Stimulated activated CD4-positive, alpha-beta T cell treated with anti-CD3 and anti-CD28 coated beads, Interleukin-1b, Interleukin-23, amount 100 ng/mL, for 4 hours (primary cell): ENCODE data around the gene SIRT3.
"Not testable (repeated sequence)": the region's sequence is repeated elsewhere in the genome, so short reads cannot be mapped to it uniquely, and the experiment has no call there.

ENCODE experiments used
- DNase-seq, 2 donors: peaks; one replicate each; pipeline ENCODE4 v3.0.0-alpha.2; 2020; ENCODE audit warnings: low read depth in 2 of 2

The SIRT3 gene

GRCh38 chr11:270451-271318, 34.5 kb upstream of the SIRT3 start:
- DNase-seq: no peak

GRCh38 chr11:269146-269890, 33.2 kb upstream of the SIRT3 start:
- no peak for DNase-seq

DNA sequence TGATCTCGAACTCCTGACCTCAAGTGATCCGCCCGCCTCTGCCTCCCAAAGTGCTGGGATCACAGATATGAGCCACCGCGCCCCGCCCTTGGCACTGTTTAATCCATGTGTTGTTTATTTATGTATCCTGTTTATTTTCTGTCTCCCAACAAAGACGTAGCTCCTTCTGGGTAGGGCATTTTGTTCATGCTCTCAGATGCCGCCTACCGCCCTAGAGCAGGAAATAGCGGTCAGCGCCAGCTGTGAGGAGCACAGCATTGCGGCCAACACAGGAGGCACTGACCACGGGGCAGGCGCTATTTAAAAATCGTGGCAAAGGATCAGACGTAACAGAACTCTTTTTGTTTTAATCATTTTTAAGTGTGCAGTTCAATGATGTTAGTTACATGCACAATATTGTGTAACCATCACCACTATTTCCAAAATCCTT, 32.6 kb upstream of the SIRT3 start:
- DNase-seq: not testable (repeated sequence)

GRCh38 chr11:267491-267994, 31.4 kb upstream of the SIRT3 start:
- no peak for DNase-seq

GRCh38 chr11:266676-267439, 30.7 kb upstream of the SIRT3 start:
- DNase-seq: no peak

GRCh38 chr11:261624-262023, 25.5 kb upstream of the SIRT3 start:
- no peak for DNase-seq

DNA sequence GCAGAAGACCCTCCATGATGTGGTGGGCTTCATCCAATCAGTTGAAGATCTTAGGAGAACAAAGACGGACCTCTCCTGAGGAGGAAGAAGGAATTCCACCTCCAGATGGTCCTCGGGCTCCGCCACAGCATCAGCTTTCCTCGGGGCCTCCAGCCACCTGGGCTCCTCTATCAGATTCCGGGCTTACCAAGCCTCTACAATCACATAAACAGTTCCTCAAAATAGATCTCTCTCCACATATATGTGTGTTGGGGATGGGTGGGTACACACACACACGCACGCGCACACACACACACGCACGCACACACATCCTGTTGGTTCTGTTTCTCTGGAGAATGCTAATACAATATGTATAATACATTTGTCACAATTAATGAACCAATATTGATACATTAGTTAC, 23.3 kb upstream of the SIRT3 start:
- DNase-seq: no peak

DNA sequence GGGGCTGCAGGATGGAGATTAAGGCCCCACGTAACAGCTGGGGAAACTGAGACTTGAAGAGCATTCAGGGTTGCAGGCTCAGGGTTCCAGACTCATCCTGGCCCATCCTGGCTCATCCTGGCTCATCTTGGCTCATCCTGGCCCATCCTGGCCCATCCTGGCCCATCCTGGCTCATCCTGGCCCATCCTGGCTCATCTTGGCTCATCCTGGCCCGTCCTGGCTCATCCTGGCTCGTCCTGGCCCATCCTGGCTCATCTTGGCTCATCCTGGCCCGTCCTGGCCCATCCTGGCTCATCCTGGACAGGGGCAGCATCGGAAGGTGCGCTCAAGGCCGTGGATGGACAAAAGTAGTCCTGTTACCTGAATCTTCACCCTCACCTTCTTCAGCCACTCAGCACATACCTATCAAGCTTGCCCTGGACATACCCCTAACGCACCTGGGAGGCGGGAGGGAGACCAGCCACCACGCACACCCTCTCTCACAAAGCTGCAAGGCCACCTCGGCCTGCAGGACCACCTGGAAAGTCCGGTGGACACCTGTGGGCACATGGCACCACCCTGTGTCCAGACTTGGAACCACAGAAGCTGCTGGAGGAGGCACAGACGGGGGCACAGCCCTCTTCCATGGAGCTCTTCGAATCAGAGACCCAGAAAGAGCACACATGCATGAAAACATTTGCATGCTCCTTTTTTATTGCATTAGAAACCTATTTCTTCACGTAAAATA, 21.8 kb upstream of the SIRT3 start:
- DNase-seq: no peak

DNA sequence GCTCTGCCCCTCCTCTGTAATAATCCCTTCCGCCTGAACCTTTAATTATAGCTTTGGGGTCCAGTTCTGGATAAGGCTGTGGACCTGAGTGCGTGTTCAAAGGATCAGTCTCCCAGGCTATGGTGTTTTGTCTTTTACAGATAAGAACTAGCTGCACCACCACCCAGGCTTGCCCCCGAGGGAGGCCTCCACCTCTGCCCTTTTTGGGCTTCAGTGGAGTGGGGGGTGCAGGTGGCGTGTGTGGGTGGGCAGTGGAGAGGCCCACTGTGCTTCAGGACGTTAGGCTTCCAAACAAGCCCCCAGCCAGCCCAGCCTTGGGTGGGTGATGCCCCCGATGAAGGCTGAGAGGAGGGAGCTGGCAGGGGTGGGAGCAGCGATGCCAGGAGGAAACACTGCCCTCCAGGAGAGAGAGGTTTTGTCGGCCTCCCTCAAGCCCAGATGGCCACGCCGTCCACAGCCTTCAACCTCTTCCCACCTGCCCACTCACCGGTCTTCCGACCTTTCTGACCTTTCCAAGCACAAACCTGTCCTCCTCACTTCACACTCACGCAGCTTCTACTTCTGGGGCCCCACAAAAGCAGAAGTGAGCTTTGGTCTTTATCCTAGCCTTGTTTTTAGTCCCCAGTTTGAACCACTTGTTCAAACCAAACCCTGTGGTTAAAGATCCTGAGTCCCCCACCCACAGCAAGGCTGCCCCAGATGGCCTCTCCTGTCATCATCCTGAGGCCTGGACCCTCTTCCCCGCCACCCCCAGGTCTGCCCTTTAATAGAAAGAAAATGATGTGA, 21.0 kb upstream of the SIRT3 start:
- DNase-seq: no peak

DNA sequence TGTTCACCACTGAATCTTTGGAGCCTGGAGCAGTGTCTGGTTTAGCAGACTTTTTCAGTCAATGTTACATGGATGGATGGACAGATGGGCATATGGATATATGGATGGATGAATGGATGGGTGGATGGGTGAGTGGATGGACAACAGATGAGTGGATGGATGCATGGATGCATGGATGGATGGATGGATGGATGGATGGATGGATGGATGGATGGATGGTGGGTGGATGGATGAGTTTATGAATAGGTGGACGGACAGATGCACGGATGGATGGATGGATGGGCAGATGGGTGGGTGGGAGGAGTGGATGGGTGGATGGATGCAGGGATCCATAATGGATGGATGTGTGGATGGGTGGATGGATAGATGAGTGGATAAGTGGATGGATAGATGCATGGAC, 19.7 kb upstream of the SIRT3 start:
- DNase-seq: no peak

GRCh38 chr11:255176-255575, 19.0 kb upstream of the SIRT3 start:
- no peak for DNase-seq

GRCh38 chr11:253886-254270, 17.7 kb upstream of the SIRT3 start:
- no peak for DNase-seq

GRCh38 chr11:253160-253885, 17.2 kb upstream of the SIRT3 start:
- no peak for DNase-seq

DNA sequence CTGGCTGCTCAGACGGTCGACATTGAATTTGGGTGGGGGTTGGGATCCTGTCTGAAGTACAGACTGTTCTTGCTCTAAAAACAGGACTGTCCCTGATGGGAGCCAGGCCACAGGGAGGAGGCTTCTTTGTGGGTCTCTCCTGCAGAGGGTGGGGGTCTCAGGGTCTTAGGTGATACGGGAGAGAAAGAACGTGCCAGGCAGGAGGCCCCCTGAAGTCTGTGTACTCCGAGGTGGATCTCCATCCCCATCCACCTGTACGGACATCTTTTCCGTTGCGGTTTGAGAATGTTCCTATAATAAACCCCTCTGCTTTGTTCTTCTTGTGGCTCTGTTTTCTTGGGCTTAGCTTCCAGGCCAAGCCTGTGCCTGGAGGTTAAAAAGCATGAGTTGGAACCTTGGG, 16.5 kb upstream of the SIRT3 start:
- no peak for DNase-seq

- DNase-seq: no peak
Measured at GRCh38 chr11:251550-251949, 15.4 kb upstream of the SIRT3 start.

GRCh38 chr11:250740-251299, 14.7 kb upstream of the SIRT3 start:
- peak; percentile 56 to 73 for DNase-seq

DNA sequence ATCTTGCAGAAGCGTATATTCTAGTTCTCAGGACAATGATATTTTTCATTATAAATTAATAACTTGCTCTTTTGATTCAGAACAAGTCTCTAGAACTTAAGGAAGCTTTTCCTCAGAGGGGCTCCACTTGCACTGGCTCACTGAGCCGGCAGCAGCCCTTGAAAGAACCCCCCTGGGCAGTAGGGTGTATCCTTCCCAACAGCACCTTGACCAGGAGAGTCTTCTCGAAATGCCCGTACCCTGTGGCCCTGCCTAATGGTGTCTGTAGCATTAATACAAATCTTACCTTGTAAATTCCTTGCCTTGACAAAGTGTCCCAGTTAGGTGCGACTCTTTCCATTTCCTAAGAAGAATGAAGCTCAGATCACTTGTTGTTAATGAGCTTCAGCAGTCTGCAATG, 14.1 kb upstream of the SIRT3 start:
- DNase-seq: no peak

DNA sequence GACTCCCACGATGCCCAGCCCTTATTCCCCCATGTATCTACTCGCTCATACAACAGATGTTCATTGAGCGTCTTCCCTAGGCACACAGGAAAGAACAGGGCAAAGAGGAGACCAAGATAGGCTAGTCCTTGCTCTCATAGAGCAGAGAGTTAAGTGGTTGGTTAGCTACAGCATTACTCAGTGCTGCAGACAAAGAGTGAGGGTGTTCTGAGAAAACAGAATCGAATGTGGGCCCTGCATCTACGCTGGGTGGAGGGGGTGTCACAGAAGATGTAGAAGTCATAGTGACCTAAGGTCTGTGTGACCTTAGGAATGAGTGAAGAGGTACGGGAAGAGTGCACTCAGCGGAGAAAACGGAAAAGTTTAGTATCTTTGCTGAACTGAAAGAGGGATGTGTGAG, 12.9 kb upstream of the SIRT3 start:
- no peak for DNase-seq

DNA sequence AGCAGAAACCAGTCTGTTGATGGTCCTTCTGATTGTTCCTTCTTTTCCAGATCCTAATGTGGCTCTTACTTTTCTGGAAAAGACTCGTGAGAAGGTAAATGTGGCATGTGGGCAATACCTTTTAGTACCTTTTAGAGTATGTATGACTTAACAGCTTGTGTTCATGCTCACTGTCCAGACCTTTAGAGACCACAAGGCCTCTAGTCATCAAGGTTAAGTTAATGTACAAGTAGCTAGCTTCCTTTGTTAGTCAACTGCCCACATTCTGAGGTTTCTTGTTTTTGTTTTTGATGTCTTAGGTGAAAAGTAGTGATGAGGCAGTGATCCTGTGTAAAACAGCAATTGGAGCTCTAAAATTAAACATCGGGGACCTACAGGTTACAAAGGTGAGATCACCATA, 8.2 kb upstream of the SIRT3 start:
- DNase-seq: no peak

- no peak for DNase-seq
Measured at GRCh38 chr11:241634-242033, 5.5 kb upstream of the SIRT3 start.
